ENCODE data around the gene VPREB3. TPM values are rescaled to one million over a fixed set of nuclear protein-coding genes. Genes with fewer than 3 reads are reported as not detected.

VPREB3 gene
- polyA plus RNA-seq, 1 donor (not counting 4 experiments of a cell fraction or from before 2014, with no cell fraction given) = not detected

- FAIRE-seq = no peak
- dilution Hi-C loops (cut with MboI; ENCODE audit: extremely low pct_ligation_motif_present, low sequenced_read_pairs) = no loop called here
- Histone ChIP-seq H2AFZ (ENCODE audit: control insufficient read depth, low read length) (no peak overlapping the region), H3K36me3 (ENCODE audit: control insufficient read depth in 2 of 2, extremely low read depth in 1 of 2, insufficient read depth in 2 of 2, low read length in 2 of 2) (no peaks in the 10 kb centered on the region), H3K9me3 (ENCODE audit: control insufficient read depth, low read depth, low read length) (no peaks in the 10 kb centered on the region), H3K79me2 (ENCODE audit: control insufficient read depth, insufficient read depth, low read length) (no peaks in the 10 kb centered on the region), H3K27ac (ENCODE audit: control insufficient read depth, insufficient read depth, low read length) (no peak overlapping the region), H3K4me1 (ENCODE audit: control insufficient read depth, extremely low read depth, insufficient read depth, low read length) (no peaks in the 10 kb centered on the region), H3K4me3 (ENCODE audit: control insufficient read depth in 2 of 3, extremely low read depth in 1 of 3, insufficient read depth in 2 of 3, low read depth in 1 of 3, low read length in 3 of 3) (no peak overlapping the region), H3K9me1 (ENCODE audit: control insufficient read depth, extremely low read depth, insufficient read depth, low read length) (no peaks in the 10 kb centered on the region), H4K20me1 (ENCODE audit: control insufficient read depth, extremely low read depth, insufficient read depth, low read length) (no peaks in the 10 kb centered on the region), H3K27me3 (ENCODE audit: control insufficient read depth, extremely low read depth, insufficient read depth, low read length) (no peaks in the 10 kb centered on the region), H3K9ac (ENCODE audit: control insufficient read depth, extremely low read depth, insufficient read depth, low read length) (no peak overlapping the region), H3K4me2 (ENCODE audit: control insufficient read depth, extremely low read depth, insufficient read depth, low read depth, low read length) (no peak overlapping the region)
- TF ChIP-seq CTCF (optimal IDR thresholded peaks at IDR 0.05 in 1 of 3, IDR thresholded peaks at IDR 0.05 in 1 of 3, conservative IDR thresholded peaks at IDR 0.05 in 1 of 3; ENCODE audit: extremely low read depth in 1 of 3, insufficient read depth in 2 of 3, low read length in 3 of 3) (no peak), EZH2 (IDR thresholded peaks at IDR 0.05; ENCODE audit: low read length) (no peak)
- no peak for DNase-seq (ENCODE audit: low read depth, low spot score)
These were observed 5.3 kb upstream of the VPREB3 start for GRCh38 chr22:23759566-23759965.

GRCh38 chr22:23756891-23757290 lies 2.7 kb upstream of the VPREB3 start:
- H3K79me2 ChIP-seq (ENCODE audit: control insufficient read depth, insufficient read depth, low read length) = no peaks in the 10 kb centered on the region
- H3K4me3 ChIP-seq (ENCODE audit: control insufficient read depth in 2 of 3, extremely low read depth in 1 of 3, insufficient read depth in 2 of 3, low read depth in 1 of 3, low read length in 3 of 3) = no peak overlapping the region
- FAIRE-seq = no peak
- no peaks in the 10 kb centered on the region for H3K27me3 ChIP-seq (ENCODE audit: control insufficient read depth, extremely low read depth, insufficient read depth, low read length)
- no peaks in the 10 kb centered on the region for H3K4me1 ChIP-seq (ENCODE audit: control insufficient read depth, extremely low read depth, insufficient read depth, low read length)
- DNase-seq (ENCODE audit: low read depth, low spot score) = no peak
- no peak overlapping the region for H2AFZ ChIP-seq (ENCODE audit: control insufficient read depth, low read length)
- no peaks in the 10 kb centered on the region for H4K20me1 ChIP-seq (ENCODE audit: control insufficient read depth, extremely low read depth, insufficient read depth, low read length)
- dilution Hi-C loops (cut with MboI; ENCODE audit: extremely low pct_ligation_motif_present, low sequenced_read_pairs) = no loop called here
- no peak for TF ChIP-seq EZH2 (IDR thresholded peaks at IDR 0.05; ENCODE audit: low read length)
- no peak for TF ChIP-seq CTCF (optimal IDR thresholded peaks at IDR 0.05 in 1 of 3, IDR thresholded peaks at IDR 0.05 in 1 of 3, conservative IDR thresholded peaks at IDR 0.05 in 1 of 3; ENCODE audit: extremely low read depth in 1 of 3, insufficient read depth in 2 of 3, low read length in 3 of 3)
- H3K9me1 ChIP-seq (ENCODE audit: control insufficient read depth, extremely low read depth, insufficient read depth, low read length) = no peaks in the 10 kb centered on the region
- no peaks in the 10 kb centered on the region for H3K36me3 ChIP-seq (ENCODE audit: control insufficient read depth in 2 of 2, extremely low read depth in 1 of 2, insufficient read depth in 2 of 2, low read length in 2 of 2)
- no peak overlapping the region for H3K9ac ChIP-seq (ENCODE audit: control insufficient read depth, extremely low read depth, insufficient read depth, low read length)
- no peak overlapping the region for H3K4me2 ChIP-seq (ENCODE audit: control insufficient read depth, extremely low read depth, insufficient read depth, low read depth, low read length)
- no peaks in the 10 kb centered on the region for H3K9me3 ChIP-seq (ENCODE audit: control insufficient read depth, low read depth, low read length)
- H3K27ac ChIP-seq (ENCODE audit: control insufficient read depth, insufficient read depth, low read length) = no peak overlapping the region
